Ramos (cell line): ENCODE data around the gene SMARCD3.

Source experiments
- in situ Hi-C: fragments of 300-500 bp; cut with MboI; formaldehyde crosslinking; loops from one replicate; pipeline ENCODE4 v1.14.3; 2022; ENCODE audit warnings: low sequenced_read_pairs; ENCODE audit not compliant: unreplicated experiment

SMARCD3 gene

GRCh38 chr7:151273651-151274390 lies 25.3 kb upstream of the SMARCD3 start:
- in situ Hi-C loops, result no loop called here

GRCh38 chr7:151272877-151273276 lies 24.4 kb upstream of the SMARCD3 start:
- in situ Hi-C loops, result no loop called here

- in situ Hi-C loops, result no loop called here
These were observed 23.9 kb upstream of the SMARCD3 start for GRCh38 chr7:151272405-151272804.

- in situ Hi-C loops, result no loop called here
These were observed 23.3 kb upstream of the SMARCD3 start for GRCh38 chr7:151271699-151272355.

- in situ Hi-C loops, result no loop called here
These were observed 21.0 kb upstream of the SMARCD3 start for GRCh38 chr7:151269511-151269910.

GRCh38 chr7:151265351-151265931 lies 16.9 kb upstream of the SMARCD3 start:
- in situ Hi-C loops, result no loop called here

GRCh38 chr7:151264615-151265014 lies 16.1 kb upstream of the SMARCD3 start:
- in situ Hi-C loops, result no loop called here

GRCh38 chr7:151261529-151261928 lies 13.0 kb upstream of the SMARCD3 start:
- in situ Hi-C loops, result no loop called here

GRCh38 chr7:151260883-151261282 lies 12.4 kb upstream of the SMARCD3 start:
- in situ Hi-C loops, result no loop called here

- in situ Hi-C loops, result no loop called here
These were observed 12.0 kb upstream of the SMARCD3 start for GRCh38 chr7:151260471-151260870.

- in situ Hi-C loops, result no loop called here
These were observed 9.5 kb upstream of the SMARCD3 start for GRCh38 chr7:151257990-151258389.

GRCh38 chr7:151256410-151257045 lies 8.0 kb upstream of the SMARCD3 start:
- in situ Hi-C loops, result no loop called here

- in situ Hi-C loops, result no loop called here
These were observed 6.9 kb upstream of the SMARCD3 start for GRCh38 chr7:151255390-151255789.

- in situ Hi-C loops, result no loop called here
These were observed 6.4 kb upstream of the SMARCD3 start for GRCh38 chr7:151254851-151255250.

- in situ Hi-C loops, result no loop called here
These were observed 5.8 kb upstream of the SMARCD3 start for GRCh38 chr7:151254316-151254715.

- in situ Hi-C loops, result no loop called here
These were observed 4.6 kb upstream of the SMARCD3 start for GRCh38 chr7:151252961-151253711.

GRCh38 chr7:151252561-151252835 lies 4.0 kb upstream of the SMARCD3 start:
- in situ Hi-C loops, result no loop called here

- in situ Hi-C loops, result no loop called here
These were observed 3.4 kb upstream of the SMARCD3 start for GRCh38 chr7:151251689-151252560.

- in situ Hi-C loops, result no loop called here
These were observed 2.8 kb upstream of the SMARCD3 start for GRCh38 chr7:151251328-151251688.
